ENCODE results near the gene RLN3. TPM values are rescaled to one million over a fixed set of nuclear protein-coding genes. Genes with fewer than 3 reads are reported as not detected.

Gene RLN3
- total RNA-seq, 1 experiment from 2014 or later, result not detected

GRCh38 chr19:13989487-13989886 lies 38.5 kb upstream of the RLN3 start:
- no peak overlapping the region for H3K27ac ChIP-seq (ENCODE audit: low read depth, low read length, poor library complexity, severe bottlenecking)
- no peaks in the 10 kb centered on the region for H3K27me3 ChIP-seq (replicated peaks; ENCODE audit: insufficient read depth, low read depth, low read length, poor library complexity)
- intact Hi-C loops (cut with micrococcal nuclease; ENCODE audit: unreplicated experiment), result no loop called here
- TF ChIP-seq EZH2 (IDR thresholded peaks at IDR 0.05; ENCODE audit: borderline replicate concordance, low read depth, low read length, poor library complexity, severe bottlenecking) (no peak), CTCF (conservative IDR thresholded peaks at IDR 0.05; ENCODE audit: low read depth, low read length) (no peak)
- no peak overlapping the region for H3K4me3 ChIP-seq (ENCODE audit: low read depth, low read length, poor library complexity, severe bottlenecking)
- H3K4me1 ChIP-seq (ENCODE audit: insufficient read depth, low read length, poor library complexity, severe bottlenecking), result peaks cover 21% of the 10 kb centered on the region
- peaks cover 6% of the 10 kb centered on the region for H3K36me3 ChIP-seq (ENCODE audit: insufficient read depth, low read length, poor library complexity, severe bottlenecking)
- H3K9me3 ChIP-seq (ENCODE audit: low read depth, low read length, poor library complexity, severe bottlenecking), result no peaks in the 10 kb centered on the region
- BruUV-seq (replicated peaks), result no TSS peak
- DNase-seq (ENCODE audit: low spot score), result no peak
- ChIA-PET CTCF (no interaction called here), POLR2A (ENCODE audit: low non-redundant PET) (no interaction called here)

DNA sequence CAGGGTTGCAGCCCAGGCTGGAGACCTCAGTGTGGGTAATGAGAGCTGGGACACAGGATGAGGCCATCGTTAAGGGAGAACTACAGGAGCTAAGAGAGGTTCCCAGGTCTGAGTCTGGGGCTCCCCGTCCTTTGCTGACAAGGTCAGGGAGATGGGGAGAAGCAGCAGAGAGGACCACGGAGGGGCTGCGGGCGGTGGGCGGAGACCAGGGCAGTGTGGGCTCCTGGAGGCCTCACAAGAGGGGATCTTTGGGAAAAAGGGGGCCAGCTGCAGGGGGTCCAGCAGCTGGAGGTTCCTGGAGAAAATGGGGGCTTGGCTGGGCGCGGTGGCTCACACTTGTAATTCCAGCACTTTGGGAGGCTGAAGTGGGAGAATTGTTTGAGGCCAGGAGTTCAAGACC lies 37.9 kb upstream of the RLN3 start:
- Histone ChIP-seq H3K9me3 (ENCODE audit: low read depth, low read length, poor library complexity, severe bottlenecking) (no peaks in the 10 kb centered on the region), H3K27ac (ENCODE audit: low read depth, low read length, poor library complexity, severe bottlenecking) (no peak overlapping the region), H3K27me3 (replicated peaks; ENCODE audit: insufficient read depth, low read depth, low read length, poor library complexity) (no peaks in the 10 kb centered on the region), H3K36me3 (ENCODE audit: insufficient read depth, low read length, poor library complexity, severe bottlenecking) (peaks cover 6% of the 10 kb centered on the region), H3K4me1 (ENCODE audit: insufficient read depth, low read length, poor library complexity, severe bottlenecking) (peaks cover 21% of the 10 kb centered on the region), H3K4me3 (ENCODE audit: low read depth, low read length, poor library complexity, severe bottlenecking) (no peak overlapping the region)
- no peak for DNase-seq (ENCODE audit: low spot score)
- POLR2A ChIA-PET (ENCODE audit: low non-redundant PET), result no interaction called here
- no TSS peak for BruUV-seq (replicated peaks)
- TF ChIP-seq EZH2 (IDR thresholded peaks at IDR 0.05; ENCODE audit: borderline replicate concordance, low read depth, low read length, poor library complexity, severe bottlenecking) (no peak), CTCF (conservative IDR thresholded peaks at IDR 0.05; ENCODE audit: low read depth, low read length) (no peak)
- CTCF ChIA-PET, result no interaction called here
- intact Hi-C loops (cut with micrococcal nuclease; ENCODE audit: unreplicated experiment), result no loop called here

DNA sequence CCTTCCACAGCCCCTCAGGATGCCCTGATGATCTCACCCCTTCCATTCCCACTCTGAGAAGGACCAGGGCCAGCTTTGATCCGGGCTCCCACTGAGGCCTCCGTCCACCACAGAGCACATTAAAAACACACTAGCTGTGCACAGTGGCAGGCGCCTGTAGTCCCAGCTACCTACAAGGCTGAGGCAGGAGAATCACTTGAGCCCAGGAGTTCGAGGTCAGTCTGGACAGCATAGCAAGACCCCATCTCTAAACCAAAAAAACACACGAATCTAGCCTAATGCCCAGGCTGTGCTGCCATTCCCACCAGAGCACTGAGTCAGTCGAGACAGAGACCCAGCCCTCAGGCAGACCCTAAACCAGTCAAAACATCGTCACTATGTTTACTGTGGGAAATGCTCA lies 35.9 kb upstream of the RLN3 start:
- ChIA-PET POLR2A (ENCODE audit: low non-redundant PET) (no interaction called here), CTCF (no interaction called here)
- BruUV-seq (replicated peaks), result no TSS peak
- intact Hi-C loops (cut with micrococcal nuclease; ENCODE audit: unreplicated experiment), result no loop called here
- Histone ChIP-seq H3K27me3 (replicated peaks; ENCODE audit: insufficient read depth, low read depth, low read length, poor library complexity) (no peaks in the 10 kb centered on the region), H3K4me1 (ENCODE audit: insufficient read depth, low read length, poor library complexity, severe bottlenecking) (peaks cover 4% of the 10 kb centered on the region), H3K9me3 (ENCODE audit: low read depth, low read length, poor library complexity, severe bottlenecking) (no peaks in the 10 kb centered on the region), H3K27ac (ENCODE audit: low read depth, low read length, poor library complexity, severe bottlenecking) (no peak overlapping the region), H3K4me3 (ENCODE audit: low read depth, low read length, poor library complexity, severe bottlenecking) (no peak overlapping the region), H3K36me3 (ENCODE audit: insufficient read depth, low read length, poor library complexity, severe bottlenecking) (peaks cover 6% of the 10 kb centered on the region)
- TF ChIP-seq CTCF (conservative IDR thresholded peaks at IDR 0.05; ENCODE audit: low read depth, low read length) (no peak), EZH2 (IDR thresholded peaks at IDR 0.05; ENCODE audit: borderline replicate concordance, low read depth, low read length, poor library complexity, severe bottlenecking) (no peak)
- no peak for DNase-seq (ENCODE audit: low spot score)

All from A673 (cell line).